Tibial artery (tissue), 4 donors: ENCODE data around the gene SUCLG1.
A peak's percentile ranks its signal among the peaks of the same experiment; 100 is the strongest.

Experiments
- DNase-seq, 2 donors: peaks; one replicate each; pipeline ENCODE4 v3.0.0-alpha.2; 2019
- H3K27ac ChIP-seq, 2 donors: fragments of 200-600 bp; sonication (generic) in 1 of 2; 1 replicate in 1 of 2; 2 replicates in 1 of 2; pipeline ENCODE4 v1.5.1; 2018 to 2019; ENCODE audit warnings: mild to moderate bottlenecking in 1 of 2
- H3K27me3 ChIP-seq, 2 donors: fragments of 200-600 bp; sonication (generic) in 1 of 2; one replicate each; pipeline versions ENCODE4 v1.5.1 to v1.6.0; 2016 to 2019
- H3K36me3 ChIP-seq, 3 donors: fragments of 200-600 bp; sonication (generic) in 2 of 3; one replicate each; pipeline ENCODE4 v1.5.1; 2016 to 2019; ENCODE audit warnings: mild to moderate bottlenecking in 2 of 3
- H3K4me1 ChIP-seq, 4 donors: fragments of 200-600 bp; sonication (generic) in 2 of 4; 1 replicate in 3 of 4; 2 replicates in 1 of 4; pipeline ENCODE4 v1.5.1; 2016 to 2019
- H3K4me3 ChIP-seq, 2 donors: fragments of 200-600 bp; sonication (generic) in 1 of 2; 1 replicate in 1 of 2; 2 replicates in 1 of 2; pipeline ENCODE4 v1.5.1; 2018 to 2019; ENCODE audit warnings: mild to moderate bottlenecking in 2 of 2
- H3K9me3 ChIP-seq, 3 donors: fragments of 200-600 bp; sonication (generic) in 1 of 3; one replicate each; pipeline ENCODE4 v1.5.1; 2016 to 2019
- CTCF ChIP-seq, 2 experiments: fragments of 200-600 bp in 1 of 2; fragments of 450-650 bp in 1 of 2; IDR thresholded peaks; one replicate each; pipeline ENCODE4 v1.5.1; 2017 to 2019; ENCODE audit warnings: antibody characterized with exemption in 2 of 2, mild to moderate bottlenecking in 1 of 2, moderate library complexity in 1 of 2
- intact Hi-C: fragments of 100-400 bp; cut with DNase I; formaldehyde crosslinking; loops from one replicate; pipeline ENCODE4 v1.15.0; 2023; ENCODE audit warnings: low total_unique reads

Gene SUCLG1

DNA sequence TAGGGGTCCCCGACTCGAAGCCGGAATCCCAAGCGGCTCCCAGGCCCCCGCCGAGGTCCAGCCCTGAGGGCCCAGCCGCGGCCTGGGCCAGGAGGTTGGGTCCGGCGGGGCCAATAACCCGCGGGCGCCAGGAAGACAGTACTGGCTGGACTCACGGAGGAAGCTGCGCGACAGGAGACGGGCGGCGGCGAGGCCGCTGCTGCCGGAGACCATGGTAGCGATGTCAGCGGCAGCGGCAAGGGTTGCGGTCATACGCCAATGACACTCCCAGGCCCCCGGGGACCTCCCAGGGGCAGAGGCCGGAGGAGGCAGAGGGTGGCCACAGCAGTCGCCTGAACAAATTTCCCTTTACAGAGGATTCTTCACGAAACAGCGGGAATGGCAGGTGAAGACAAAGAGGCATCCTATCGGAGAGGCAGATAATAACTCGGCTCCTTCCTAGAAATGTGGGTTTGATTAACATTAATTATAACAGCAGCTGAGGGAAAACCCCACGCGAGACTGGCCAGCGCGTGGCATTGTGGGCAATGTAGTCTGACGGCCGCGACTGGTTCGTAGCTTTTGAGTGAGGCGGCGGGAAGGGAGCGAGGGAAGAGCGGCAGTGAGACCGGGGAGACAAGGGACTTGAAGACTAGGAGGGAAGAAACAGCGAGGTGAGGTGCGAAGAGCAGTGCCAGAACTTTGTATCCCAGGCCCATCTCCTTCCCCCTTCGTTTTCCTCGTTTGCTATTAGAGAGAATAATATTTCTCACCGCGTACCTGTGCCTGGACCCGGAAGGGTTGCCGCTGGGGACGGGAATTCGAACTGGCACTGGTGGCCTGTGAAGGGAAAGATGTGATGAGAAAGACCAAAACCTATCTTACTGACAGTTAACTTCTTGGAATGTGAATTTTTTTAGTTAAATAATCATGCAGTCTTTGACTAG lies at the start of gene SUCLG1:
Gene SUCLG1 (minus strand): TSS at position 263 of the 926 bp plus-strand sequence. CDS start 11 bp downstream, at position 252.
- peak; percentile 86 to 91 for DNase-seq

DNA sequence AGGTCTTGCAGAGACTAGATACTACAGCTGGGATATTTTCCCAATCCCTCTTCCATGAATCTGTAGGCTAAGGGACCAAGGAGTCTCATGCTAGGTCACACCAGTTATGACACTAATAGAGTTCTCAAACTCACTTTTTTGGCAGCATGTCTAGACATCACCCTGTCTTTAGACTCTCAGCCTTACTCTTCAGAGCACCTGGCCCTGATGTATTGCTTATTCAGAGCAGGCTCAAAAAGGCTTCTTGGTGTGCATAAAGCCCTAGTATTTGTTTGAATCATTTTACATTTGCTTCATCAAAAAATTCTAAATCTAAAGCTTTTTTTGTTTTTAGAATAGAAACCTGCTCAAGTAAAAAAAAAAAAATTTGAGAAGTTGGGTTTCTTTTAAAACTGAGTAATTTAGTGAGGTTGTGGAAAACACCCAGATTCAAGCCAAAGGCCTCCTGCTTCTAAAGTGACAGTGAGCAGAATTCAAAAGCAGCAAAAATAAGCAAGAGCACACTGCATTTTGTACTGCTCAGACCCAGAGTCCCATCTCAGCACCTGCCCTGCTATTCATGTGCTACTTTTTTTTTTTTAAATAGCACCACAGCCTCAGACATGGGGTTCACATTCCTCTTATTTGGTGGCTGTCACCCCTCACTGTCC lies 39.2 kb upstream of the SUCLG1 start:
- intact Hi-C loops = loop anchor here (5.0 kb wide), 1 partner anchor 384 kb away; the partner anchor contains the start of gene TRABD2A
- Histone ChIP-seq H3K9me3 (no peaks in the 10 kb centered on the region), H3K27ac (no peak overlapping the region), H3K4me3 (no peak overlapping the region), H3K4me1 (no peaks in the 10 kb centered on the region), H3K27me3 (no peaks in the 10 kb centered on the region), H3K36me3 (no peaks in the 10 kb centered on the region)
- no peak for DNase-seq
- TF ChIP-seq CTCF (IDR thresholded peaks at IDR 0.05) = no peak

More for the DNA sequence above, at the start of gene SUCLG1:
- Histone ChIP-seq H3K4me3 (peak within 1 kb of the TSS; percentile 72 to 95), H3K36me3 (no peaks in the 10 kb centered on the region), H3K4me1 (peaks cover 0 to 30% (median 19%) of the 10 kb centered on the region in 4 donors), H3K27me3 (no peaks in the 10 kb centered on the region), H3K27ac (peak within 1 kb of the TSS; percentile 88 to 94), H3K9me3 (no peaks in the 10 kb centered on the region)
- TF ChIP-seq CTCF (IDR thresholded peaks at IDR 0.05) = no peak
- intact Hi-C loops = no loop called here

DNA sequence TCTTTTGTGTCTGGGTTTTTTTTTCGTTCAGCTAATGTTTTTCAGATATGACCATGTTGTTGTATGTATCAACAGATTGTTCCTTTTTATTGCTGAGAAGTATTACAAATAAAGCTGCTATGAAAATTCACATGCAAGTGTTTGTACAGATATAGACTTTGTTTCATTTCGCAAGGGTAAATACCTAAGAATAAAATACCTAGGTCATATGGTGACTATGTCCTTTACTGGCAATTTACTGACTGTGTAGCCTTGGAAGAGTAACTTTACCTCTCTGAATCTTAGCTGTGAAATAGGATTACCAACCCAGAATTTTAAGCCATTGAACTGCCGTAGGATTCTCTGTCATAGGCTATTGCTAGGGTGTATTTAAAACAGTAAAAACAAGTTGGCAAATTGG lies 38.2 kb upstream of the SUCLG1 start:
- Histone ChIP-seq H3K4me1 (no peaks in the 10 kb centered on the region), H3K9me3 (no peaks in the 10 kb centered on the region), H3K36me3 (no peaks in the 10 kb centered on the region), H3K4me3 (no peak overlapping the region), H3K27ac (no peak overlapping the region), H3K27me3 (no peaks in the 10 kb centered on the region)
- TF ChIP-seq CTCF (IDR thresholded peaks at IDR 0.05) = no peak
- DNase-seq = no peak
- intact Hi-C loops = loop anchor here (5.0 kb wide), 1 partner anchor 385 kb away; the partner anchor contains the start of gene TRABD2A

- DNase-seq = no peak
- H3K4me1 ChIP-seq = no peaks in the 10 kb centered on the region
- no peak overlapping the region for H3K27ac ChIP-seq
- no peak for TF ChIP-seq CTCF (IDR thresholded peaks at IDR 0.05)
- intact Hi-C loops = loop anchor here (5.0 kb wide), 1 partner anchor 386 kb away; the partner anchor contains the start of gene TRABD2A
- H3K4me3 ChIP-seq = no peak overlapping the region
- no peaks in the 10 kb centered on the region for H3K9me3 ChIP-seq
- H3K36me3 ChIP-seq = no peaks in the 10 kb centered on the region
- H3K27me3 ChIP-seq = no peaks in the 10 kb centered on the region
These were observed 37.3 kb upstream of the SUCLG1 start for GRCh38 chr2:84496386-84496785.

GRCh38 chr2:84495539-84496146 lies 36.6 kb upstream of the SUCLG1 start:
- intact Hi-C loops = loop anchor here (5.0 kb wide), 1 partner anchor 387 kb away; the partner anchor contains the start of gene TRABD2A
- TF ChIP-seq CTCF (IDR thresholded peaks at IDR 0.05) = peak; percentile 57 to 71
- DNase-seq = no peak

More at GRCh38 chr2:84495539-84496146, 36.6 kb upstream of the SUCLG1 start:
- Histone ChIP-seq H3K36me3 (no peaks in the 10 kb centered on the region), H3K27me3 (no peaks in the 10 kb centered on the region), H3K4me3 (no peak overlapping the region), H3K4me1 (no peaks in the 10 kb centered on the region), H3K9me3 (no peaks in the 10 kb centered on the region), H3K27ac (no peak overlapping the region)
